DMS 273 treated with DMSO at 0.1 percent for 48 hours (cell line): ENCODE data around the gene CALB2.
"Not testable (repeated sequence)": the region's sequence is repeated elsewhere in the genome, so short reads cannot be mapped to it uniquely, and the experiment has no call there.

Experiments used
- DNase-seq: peaks from one replicate; lab custom pipeline; 2025; lab: John Stamatoyannopoulos, UW

CALB2 gene

DNA sequence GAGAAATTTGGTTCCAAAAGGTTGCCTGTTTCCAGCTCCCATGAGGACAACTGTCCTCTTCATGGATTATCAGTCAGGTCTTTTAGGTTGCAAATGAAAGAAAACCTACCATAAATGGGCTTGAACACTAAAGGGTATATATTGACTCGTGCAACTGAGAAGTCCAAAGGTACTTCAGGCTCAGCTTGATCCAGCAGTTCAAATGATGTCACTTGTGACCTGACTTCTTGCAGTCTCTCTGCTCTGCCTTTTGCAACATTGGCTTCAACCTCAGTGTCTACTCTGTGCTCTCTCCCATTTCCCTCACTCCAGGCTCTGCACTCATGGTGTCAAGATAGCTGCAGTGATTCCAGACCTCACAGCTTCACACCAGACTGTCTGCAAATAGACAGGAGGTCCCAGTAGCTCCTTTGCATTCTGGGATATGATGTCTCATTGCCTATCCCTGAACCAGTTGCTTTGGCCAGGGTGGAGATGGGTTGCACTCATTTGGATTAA lies 5.5 kb upstream of the CALB2 start:
- no peak for DNase-seq

GRCh38 chr16:71353736-71354135 lies 4.8 kb upstream of the CALB2 start:
- DNase-seq, result no peak

- DNase-seq, result no peak
Measured at GRCh38 chr16:71354156-71354555, 4.4 kb upstream of the CALB2 start.

GRCh38 chr16:71356051-71356740 lies 2.3 kb upstream of the CALB2 start:
- DNase-seq, result no peak

DNA sequence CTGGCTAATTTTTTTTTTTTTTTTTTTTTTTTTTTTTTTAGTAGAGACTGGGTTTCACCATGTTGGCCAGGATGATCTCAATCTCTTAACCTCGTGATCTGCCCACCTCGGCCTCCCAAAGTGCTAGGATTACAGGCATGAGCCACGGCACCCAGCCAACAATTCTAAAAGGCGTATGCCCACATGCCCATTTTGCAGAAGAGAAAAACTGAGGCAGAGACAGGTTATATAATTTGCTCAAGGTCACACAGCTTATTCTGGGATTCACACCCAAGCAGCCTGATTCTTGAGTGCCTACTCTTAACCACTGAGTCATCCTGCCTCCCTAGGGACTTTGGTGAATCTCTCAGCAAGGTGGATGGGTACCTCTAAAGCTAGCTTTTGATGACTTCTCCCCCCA lies 1.6 kb upstream of the CALB2 start:
- not testable (repeated sequence) for DNase-seq

GRCh38 chr16:71357681-71358080 lies 842 bp upstream of the CALB2 start:
- no peak for DNase-seq

DNA sequence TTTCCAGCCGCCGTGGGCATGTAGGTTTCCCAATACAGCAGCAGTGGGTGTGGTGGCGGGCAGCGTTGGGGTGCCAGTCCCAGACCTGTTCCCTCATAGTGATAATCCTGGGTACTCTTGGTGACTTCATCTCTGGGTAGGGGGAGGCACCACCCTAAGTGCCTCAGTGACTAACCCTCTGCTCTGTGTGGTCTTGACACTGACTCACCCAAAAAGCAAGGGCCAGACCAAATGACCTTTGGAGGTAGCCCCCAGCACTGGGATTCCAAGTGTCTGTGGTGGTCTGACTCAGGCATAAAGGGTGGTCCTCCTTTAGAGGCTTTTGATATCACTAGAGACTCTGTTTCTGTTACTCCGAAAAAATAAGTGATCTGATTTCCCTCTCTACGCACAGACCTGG lies 908 bp downstream of the CALB2 start:
- no peak for DNase-seq

DNA sequence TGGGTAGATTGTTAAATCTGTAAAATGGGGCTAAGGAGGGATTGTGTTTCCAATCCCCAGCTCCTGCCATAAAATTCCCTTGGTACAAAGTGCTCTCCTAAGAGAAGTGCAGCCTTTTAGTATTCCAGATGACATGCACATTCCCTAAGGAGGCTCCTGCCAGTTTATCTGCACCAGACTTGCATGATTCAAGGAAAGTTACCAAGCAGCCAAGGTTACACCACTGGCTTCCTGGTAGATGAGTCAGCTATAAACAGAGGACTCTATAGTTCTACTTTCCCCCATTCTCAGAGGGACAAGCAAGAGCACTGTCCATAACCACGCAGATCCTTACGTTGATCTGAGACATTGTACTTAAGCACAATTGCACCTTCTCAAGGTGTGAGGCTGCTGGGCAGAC lies 1.9 kb downstream of the CALB2 start:
- no peak for DNase-seq

- peak; percentile 81 for DNase-seq
Measured at GRCh38 chr16:71364133-71364681, 5.7 kb downstream of the CALB2 start.

DNA sequence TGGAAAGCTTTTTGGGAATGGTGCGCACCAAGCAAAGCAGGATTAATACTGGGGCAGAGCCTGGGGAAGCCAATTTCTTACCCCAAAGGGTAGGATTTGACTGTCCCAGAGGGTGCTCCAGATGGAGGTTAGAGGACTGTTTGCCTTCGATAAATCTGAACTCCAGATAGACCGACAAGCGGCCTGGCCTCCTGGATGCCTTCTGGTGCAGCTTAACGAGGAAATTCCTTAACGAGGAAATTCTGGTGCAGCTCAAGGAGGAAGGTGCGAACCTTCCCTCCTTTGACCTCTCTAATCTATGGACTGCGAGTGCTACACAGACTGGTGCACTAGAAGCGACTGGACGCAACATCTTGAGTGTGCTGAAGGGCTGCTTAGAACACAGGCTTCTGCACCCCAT lies 6.5 kb downstream of the CALB2 start:
- DNase-seq, result no peak

DNA sequence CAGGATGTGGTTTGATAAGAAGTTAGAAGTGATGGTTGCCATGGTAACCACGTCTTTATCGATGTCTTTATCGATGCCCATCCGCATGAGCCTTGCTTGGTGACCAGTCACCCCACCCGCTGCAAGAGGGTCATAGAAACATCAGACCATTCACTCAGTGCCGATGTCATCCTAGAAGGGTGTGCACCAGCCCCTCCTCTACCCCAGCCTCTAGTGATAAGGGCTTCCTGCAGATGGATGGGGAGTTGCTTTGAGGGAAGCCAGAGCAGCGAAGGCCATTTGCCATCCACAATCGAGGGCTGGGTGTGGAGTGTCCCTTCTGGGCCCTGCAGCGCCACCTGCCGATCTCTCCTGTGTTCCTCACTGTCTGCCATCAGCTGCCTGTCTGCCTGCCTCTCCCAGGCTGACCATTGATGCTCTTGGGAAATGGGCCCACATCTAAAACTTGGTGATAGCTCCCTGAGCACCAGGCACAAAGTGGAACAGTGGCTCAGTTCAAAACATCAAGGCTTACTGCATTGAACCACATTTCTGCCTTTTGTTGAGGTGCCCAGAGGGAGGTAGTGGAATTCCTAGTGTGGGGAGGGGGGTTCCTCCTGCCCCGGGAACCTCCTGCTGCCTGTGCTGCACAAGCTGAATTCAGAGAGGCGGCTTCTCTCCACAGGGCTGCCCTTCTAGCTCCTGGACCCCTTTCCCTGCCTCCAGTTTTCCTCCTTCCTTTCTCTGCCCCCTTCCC lies 8.9 kb downstream of the CALB2 start:
- DNase-seq, result peak; percentile 47

- DNase-seq, result no peak
Measured at GRCh38 chr16:71368958-71369357, 10.4 kb downstream of the CALB2 start.

DNA sequence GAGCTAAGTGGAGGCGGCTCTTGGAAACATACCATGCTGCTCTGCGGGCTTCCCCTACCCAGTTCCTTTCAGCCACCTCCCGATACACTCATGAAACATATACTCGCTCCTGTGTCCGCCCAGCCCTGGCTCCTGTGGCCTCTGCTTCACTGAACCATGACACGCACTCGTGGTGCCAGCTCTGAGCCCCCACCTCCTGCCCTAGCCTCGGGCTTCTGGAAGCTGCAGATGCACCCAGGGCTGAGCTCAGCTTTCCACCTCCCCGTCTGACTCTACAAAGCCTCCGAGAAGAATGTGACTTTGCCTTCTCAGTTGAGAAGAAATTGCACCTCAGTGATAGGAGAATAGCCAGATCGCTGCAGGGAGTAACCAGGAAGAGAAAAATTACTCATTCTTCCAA lies 11.0 kb downstream of the CALB2 start:
- no peak for DNase-seq

GRCh38 chr16:71371237-71371636 lies 12.7 kb downstream of the CALB2 start:
- DNase-seq, result no peak

DNA sequence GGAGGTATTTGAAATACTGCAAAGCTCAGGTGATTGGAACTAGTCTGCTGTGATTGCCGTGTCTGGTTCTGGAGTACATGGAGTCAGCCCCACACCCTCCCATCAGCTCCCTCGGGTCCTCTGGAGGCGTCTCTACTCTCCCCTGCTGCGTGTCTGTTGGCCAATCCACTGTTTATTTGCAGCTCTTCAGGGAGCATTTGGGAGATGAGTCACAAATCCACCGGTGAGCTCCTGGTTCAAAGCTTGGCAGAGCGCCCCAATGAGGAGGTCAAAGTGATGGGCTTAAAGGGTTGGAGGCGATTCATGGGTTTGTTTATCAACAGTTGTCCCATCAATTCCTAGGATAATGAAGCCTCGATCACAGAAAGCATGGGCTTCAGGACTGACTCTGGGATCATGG lies 14.6 kb downstream of the CALB2 start:
- DNase-seq, result no peak

DNA sequence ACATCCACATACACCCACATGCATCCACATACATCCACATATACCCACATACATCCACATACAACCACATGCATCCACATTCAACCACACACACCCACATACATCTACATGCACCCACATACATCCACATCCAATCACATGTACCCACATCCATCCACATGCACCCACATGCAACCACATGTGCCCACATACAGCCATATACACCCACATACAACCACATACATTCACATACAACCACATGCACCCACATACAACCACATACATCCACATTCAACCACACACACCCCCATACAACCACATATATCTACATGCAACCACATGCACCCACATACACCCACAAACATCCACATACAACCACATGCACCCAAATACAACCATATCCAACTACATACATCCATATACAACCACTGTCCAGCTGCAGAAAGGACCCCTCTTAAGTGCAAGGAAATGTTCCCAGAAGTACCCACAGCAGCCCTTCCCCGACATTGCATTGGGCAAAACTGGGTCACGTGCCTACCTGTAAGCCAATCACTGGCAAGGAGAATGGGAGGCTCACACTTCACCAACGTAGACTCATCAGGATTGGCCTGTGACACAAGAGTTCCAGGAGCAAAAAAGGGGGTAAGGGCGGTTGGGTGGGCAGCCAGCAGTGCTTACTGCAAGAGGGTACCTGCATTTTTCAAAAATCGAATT lies 18.1 kb downstream of the CALB2 start:
- no peak for DNase-seq

- no peak for DNase-seq
Measured at GRCh38 chr16:71379711-71380110, 21.2 kb downstream of the CALB2 start.

- no peak for DNase-seq
Measured at GRCh38 chr16:71380831-71381230, 22.3 kb downstream of the CALB2 start.

GRCh38 chr16:71383054-71383773 lies 24.7 kb downstream of the CALB2 start:
- no peak for DNase-seq

GRCh38 chr16:71384073-71384724 lies 25.7 kb downstream of the CALB2 start:
- no peak for DNase-seq

GRCh38 chr16:71387045-71387871 lies 28.7 kb downstream of the CALB2 start:
- DNase-seq, result no peak
